CD4-positive, alpha-beta T cell treated with Interferon alpha-2 for 1 hour (primary cell): ENCODE results near the gene MVD.

Experiments
- DNase-seq, 2 donors: peaks; one replicate each; pipeline ENCODE4 v3.0.0-alpha.2; 2020 to 2022

Gene MVD

DNA sequence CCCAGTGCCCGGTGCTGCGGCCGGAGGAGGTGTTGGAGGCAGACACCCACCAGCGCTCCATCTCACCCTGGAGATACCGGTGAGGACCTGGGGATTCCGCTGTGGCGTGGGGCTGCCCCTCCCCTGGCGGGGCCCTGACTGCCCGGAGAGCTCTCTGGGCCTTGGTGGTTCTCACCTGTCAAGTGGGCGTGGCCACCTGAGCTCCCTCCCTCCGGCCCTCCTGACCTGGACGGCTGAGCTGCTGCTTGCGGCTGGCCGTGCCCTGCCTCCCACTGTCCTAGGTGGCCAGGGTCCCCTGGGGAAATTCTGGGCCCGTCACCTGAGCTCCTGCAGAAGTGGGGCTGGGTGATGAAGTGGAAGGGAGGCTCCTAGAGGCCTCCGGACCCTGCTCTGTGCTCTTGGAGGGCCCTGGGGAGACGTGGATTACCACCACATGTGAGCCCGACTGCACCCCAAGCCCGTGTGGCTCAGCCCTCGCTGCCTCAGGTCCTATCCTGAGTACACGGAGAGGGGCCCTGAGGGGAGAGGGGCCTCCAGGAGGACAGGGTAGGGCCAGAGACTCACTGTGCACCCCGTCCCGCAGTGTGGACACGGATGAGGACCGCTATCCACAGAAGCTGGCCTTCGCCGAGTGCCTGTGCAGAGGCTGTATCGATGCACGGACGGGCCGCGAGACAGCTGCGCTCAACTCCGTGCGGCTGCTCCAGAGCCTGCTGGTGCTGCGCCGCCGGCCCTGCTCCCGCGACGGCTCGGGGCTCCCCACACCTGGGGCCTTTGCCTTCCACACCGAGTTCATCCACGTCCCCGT, 23.5 kb downstream of the MVD start:
- DNase-seq, result no peak

GRCh38 chr16:88638323-88639230, 24.3 kb downstream of the MVD start, which contains the start of gene IL17C:
IL17C (plus strand) TSS chr16:88638572; CDS start chr16:88638642, 70 bp downstream.
- DNase-seq, result peak; percentile 21 to 49

GRCh38 chr16:88636488-88637265, 26.2 kb downstream of the MVD start:
- no peak for DNase-seq

DNA sequence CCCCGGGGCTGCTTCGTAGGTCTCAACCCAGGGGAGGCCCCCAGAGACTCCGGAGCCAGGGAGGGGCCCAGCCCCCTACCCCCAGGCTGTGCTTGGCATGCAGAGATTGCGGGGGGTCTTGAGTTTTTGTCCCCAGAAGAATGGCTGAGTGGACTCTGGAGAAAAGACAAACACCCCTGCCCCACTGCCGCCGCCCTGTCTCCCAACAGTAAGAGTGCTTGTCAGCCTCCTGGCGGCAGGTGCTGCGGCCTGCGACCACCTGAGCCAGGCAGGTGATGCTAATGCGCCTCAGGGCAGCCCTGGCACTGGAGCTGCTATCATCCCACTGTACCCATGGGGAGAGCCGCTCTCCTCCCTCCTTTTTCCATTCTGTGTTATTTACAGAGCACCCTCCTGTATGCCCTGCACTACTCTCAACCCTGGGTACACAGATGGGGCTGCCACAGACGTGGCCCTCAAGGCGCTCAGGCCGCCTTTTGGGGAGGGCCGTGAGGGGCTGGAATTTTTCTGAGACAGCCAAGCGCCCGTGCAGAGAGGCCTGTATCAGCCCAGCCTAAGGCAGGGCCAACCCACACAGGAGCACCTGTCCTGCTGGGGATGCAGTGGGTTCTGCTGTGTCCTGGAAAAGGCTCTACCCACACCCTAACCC, 27.1 kb downstream of the MVD start:
- no peak for DNase-seq

GRCh38 chr16:88634994-88635670, 27.8 kb downstream of the MVD start:
- DNase-seq, result no peak

DNA sequence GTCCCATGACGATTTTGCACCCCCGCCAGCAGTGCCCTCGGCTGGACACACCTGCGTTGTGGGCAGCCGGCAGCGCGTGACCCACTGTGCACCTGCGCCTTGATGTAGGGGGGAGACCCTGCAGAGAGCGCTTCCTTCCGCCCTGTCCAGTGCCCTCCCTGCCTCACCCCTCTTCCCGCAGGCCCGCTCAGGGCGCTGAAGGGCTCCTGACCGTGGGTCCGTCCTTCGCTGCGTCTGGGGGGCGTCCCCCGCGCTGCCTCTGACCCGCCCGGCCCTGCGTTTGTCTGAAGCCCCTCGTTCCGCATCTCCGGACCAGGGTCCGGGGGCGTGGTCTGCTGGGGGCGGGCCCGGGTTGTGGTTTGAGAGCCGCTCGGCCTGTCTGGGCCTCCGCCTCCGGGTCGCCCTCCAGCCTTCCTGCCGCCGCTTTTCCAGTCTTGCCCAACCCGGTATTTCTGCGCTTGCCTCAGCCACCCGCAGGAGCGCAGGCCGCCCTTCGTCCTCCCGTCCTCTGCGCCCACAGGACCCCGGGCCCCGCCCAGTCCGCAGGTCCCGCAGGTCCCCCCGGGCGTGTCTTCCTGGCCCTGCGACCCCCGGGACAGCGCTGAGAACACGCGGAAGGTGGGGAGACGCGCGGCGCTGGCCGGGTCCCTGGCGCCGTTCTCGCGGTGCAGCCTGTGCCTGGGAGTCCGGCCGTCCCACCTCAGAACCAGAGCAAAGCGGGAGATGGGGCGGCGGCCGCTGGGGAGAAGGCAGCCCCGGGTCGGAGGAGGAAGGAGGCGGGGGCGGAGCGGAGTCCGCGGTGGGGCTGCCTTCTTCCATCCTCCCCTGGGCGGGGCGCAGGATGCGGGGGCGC, 28.5 kb downstream of the MVD start:
- peak; percentile 52 to 59 for DNase-seq

GRCh38 chr16:88633684-88634140, 29.2 kb downstream of the MVD start:
- DNase-seq, result peak; percentile 54 to 71

- DNase-seq, result no peak
These were observed 30.3 kb downstream of the MVD start for GRCh38 chr16:88632587-88632930.

GRCh38 chr16:88631920-88632586, 30.8 kb downstream of the MVD start:
- no peak for DNase-seq

GRCh38 chr16:88631384-88631783, 31.5 kb downstream of the MVD start:
- no peak for DNase-seq

DNA sequence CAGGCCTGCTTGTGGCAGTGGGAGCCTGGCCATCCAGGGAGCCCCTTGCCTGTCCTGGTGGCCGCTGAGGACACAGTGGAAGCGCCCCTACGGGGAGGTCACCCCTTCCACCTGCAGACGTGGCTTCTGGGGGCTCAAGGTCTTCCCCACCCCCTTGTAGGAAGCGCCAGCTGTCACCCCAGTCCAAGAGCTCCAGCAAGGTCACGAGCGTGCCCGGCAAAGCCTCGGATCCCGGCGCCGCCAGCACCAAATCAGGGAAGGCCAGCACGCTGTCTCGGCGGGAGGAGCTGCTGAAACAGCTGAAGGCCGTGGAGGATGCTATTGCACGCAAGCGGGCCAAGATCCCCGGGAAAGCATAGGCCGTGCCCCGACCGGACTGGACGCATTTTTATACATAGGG, 31.9 kb downstream of the MVD start:
- no peak for DNase-seq

DNA sequence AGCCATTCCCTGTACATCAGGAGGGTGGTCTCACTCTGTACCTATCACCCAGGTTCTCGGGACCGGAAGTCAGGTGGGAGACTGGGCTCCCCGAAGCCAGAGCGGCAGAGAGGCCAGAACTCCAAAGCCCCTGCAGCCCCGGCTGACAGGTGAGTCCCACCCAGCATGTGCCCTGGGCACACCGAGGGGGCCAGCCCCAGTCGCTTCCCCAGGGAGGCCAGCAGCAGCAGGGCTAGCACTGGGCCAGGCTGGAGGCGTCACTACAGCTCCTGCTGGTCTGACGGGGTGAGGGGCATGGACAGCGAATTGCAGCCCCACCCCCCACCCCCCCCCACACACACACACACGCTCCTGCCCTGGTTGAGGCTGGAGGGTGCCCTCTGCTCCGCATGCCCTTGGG, 32.5 kb downstream of the MVD start:
- no peak for DNase-seq

DNA sequence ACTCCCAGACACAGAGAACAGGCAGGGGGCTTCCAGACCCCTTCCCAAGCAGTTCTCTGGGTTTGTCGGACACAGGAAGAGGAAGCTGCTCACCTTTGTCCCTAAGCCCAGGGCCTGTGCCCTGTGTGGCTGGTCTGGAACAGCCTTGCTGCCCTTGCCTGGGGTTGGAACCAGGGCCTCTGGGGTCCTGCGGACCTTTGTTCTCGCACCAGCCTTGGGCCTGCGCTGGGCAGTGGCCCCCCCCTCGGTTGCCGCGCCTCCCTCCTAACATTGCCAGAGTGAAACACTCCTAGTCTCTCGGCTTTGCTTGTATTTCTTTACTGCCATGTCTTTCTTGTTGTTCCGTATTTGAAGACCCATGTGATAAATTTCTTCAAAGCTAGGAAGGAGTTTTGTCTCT, 33.1 kb downstream of the MVD start:
- DNase-seq, result no peak

DNA sequence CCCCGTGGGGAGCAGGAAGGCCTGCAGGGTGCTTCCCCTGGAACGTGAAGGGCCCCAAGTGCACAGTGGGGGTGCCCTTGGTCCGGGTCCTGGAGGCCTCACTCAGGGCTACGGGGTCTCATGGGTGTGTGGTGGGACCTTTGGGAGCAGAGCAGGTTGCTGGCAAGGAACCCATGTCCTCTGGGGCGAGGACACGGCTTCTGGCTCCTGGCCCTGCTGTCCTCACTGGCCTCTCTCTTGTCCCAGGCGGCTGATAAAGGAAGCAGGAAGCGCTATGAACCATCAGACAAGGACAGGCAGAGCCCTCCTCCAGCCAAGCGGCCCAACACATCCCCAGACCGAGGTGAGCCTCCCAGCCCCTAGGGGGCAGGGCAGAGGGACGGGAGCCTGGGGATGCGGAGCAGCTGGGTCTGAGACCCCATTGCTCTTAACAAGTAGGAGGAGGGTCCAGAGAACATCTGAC, 34.3 kb downstream of the MVD start:
- no peak for DNase-seq

DNA sequence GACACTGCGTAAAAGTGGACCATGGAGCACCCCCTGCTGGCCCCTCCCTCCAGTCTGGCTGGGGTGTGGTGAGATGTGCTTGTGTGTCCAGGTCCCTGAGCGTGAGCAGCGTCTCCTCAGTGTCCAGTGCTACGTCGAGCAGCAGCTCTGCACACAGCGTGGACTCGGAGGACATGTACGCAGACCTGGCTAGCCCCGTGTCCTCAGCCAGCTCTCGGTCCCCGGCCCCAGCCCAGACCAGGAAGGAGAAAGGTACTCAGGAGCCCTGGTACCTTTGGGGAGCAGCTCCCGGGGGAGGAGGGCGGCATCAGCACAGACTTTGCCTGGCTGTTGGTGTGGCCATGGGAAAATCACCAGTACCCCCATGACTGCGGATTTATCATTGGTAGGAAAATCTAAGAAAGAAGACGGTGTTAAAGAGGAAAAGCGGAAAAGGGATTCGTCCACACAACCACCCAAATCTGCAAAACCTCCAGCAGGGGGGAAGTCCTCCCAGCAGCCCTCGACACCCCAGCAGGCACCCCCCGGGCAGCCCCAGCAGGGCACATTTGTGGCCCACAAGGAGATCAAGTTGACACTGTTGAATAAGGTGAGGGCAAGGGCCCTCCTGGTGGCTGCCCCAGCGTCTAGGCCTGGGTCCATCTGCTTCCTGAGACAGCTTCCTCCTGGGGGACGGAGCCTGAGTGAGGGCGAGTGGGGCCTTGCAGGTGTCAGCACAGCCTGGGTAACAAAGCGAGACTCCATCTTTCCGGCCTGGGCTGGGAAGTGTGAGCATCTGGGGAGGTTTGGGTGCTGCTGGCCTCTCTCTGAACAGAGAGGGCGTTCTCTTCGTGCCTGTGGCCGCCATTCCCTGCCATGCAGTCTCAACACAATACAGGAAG, 35.1 kb downstream of the MVD start:
- DNase-seq, result no peak

DNA sequence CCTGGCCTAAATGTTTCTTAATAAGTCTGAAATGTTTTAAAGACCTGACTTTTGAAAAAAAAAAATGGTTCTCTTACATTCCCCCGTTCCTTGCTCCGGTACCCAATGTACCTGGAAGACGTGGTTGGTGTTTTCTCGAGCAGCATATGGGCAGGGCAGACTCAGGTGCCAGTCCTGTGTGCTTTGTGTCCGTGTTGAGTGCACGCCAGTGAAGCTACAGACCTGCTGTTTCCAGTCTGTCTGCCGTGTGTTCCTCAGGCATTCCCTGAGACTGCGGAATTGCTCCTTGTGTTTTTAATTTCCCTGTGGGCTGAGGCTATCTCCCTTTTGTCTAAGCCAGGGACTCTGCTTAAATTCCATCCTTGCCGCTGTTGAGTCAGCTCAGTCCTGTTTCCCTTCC, 36.2 kb downstream of the MVD start:
- DNase-seq, result no peak

DNA sequence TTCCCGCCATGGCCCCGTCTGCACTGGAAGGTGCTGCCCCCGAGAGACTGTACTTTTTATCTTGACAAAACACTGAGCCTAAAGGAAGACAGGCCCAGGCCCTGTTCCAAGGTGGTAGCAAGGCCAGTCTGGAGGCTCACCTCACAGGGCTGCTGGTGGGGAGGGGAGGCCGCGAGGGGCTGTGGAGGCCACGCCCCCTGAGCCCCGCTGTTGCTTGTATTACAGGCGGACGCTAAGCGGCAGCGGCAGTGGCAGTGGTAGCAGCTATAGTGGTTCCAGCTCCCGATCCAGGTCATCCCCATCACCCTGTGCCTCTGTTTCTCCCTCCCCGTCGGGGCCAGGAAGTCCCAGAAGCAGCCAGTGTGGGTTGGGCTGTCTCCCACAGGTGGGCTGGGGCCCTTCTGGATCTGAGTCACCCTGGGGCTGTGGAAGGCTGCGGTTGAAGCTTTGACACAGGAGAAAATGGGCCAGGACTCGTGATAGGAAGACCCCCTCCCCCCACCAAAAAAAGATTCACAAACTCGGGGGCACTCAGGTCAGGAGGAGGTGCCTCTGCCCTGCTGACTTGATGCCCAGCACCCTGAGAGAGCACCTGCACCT, 37.8 kb downstream of the MVD start:
- DNase-seq, result no peak

DNA sequence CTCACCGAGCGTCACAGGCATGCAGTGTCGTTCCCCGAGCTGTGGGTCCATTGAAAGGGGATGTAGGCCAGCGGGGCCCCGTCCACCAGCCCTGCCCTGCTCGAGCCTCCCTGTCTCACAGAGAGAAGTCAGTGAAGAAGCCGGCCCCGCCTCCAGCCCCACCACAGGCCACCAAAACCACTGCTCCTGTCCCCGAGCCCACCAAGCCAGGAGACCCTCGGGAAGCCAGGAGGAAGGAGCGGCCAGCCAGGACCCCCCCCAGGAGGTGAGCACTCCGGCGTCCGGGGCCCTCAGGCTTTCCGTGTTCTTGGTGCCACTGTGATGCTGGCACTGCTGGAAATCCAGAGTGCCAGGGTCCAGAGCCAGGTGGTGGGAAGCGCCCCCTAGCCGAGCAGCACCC, 38.4 kb downstream of the MVD start:
- no peak for DNase-seq

DNA sequence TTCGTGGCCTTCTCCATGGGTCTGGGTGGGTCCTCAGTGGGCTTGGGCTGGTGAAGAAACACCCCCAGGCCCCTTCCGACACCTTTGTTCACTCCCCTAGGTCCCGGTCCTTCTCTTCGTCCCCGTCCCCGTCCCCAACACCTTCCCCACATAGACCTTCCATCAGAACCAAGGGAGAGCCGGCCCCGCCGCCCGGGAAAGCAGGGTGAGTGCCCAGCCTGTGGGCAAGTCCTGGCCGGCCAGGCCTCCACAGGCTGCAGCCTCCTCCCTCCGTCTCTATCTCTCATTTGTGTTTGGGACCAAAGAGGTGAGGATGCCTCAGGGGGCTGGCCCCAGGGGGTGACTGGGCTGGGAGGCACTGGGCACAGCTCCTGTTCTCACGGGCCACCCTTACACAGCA, 39.0 kb downstream of the MVD start:
- DNase-seq, result no peak
